K562 treated with DMSO at 1 percent for 4 hours (cell line): Measurements from ENCODE around the gene RDH12. TPM values are rescaled to one million over a fixed set of nuclear protein-coding genes. Genes with fewer than 3 reads are reported as not detected.

Experiments used
- total RNA-seq: library from RNA; unstranded; fragments of 300-600 nt; gene quantifications from 2 replicates; pipeline ENCODE4 v1.2.3, GENCODE V29; 2022; ENCODE audit not compliant: insufficient read depth

RDH12 gene
- not detected in 2 replicates for total RNA-seq

GRCh38 chr14:67701492-67701891 lies at the start of gene RDH12:
TSS of gene RDH12 (plus strand) at chr14:67701886. CDS start at chr14:67722643, 20,757 bp downstream.

DNA sequence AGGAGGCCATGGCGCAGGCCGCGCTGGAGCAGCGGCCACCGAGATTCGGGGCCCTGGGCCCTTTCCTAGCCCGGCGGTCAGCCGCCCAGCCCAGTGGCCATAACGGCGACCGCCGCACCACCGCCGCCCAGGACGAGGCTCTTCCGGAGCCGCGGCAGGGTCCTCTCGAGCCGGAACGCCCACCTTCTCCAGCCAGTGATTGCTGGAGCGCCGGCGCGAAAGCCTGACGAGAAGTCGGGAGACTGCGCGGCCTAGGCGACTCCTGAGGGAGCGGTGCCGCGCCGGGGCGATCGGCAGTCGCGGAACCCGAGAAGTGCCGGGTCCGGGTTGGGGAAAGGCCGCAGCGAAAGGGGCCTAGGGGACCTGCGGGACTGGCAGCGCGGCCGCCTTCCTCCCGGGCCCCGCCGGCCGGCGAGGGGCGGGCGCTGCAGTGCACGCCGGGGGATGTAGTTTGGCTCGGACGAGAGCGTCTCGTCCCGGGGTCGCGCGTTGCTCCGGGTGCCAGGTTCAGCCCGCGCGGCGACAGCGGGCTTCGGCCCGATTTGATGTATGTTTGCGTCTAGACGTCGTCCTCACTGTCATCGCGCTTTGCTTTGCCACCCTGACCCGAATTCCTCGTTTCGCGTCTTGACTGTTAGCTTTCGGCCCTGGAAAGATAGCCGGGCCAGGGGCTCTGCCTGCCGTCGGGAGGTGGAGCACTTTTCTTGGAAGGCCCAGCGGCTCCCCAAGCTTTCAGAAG lies 27.0 kb upstream of the RDH12 start, which contains the start of gene VTI1B:
TSS of gene VTI1B (minus strand) at position 153 of the 739 bp plus-strand sequence. CDS start at position 10, 143 bp downstream.

GRCh38 chr14:67695394-67695949 lies 6.2 kb upstream of the RDH12 start, which contains the start of gene RDH11:
TSS of gene RDH11 (minus strand) at chr14:67695764. CDS start at chr14:67695703, 61 bp downstream.

Other genes with a start within 250 kb of the RDH12 start
- not detected in 2 replicates for gene TMEM229B, start 213.2 kb upstream of the RDH12 start, total RNA-seq
- 1.5 and 2.2 TPM in 2 replicates for gene PLEKHH1, start 168.6 kb upstream of the RDH12 start, total RNA-seq
- 26.7 and 44.4 TPM in 2 replicates for gene PIGH, start 101.6 kb upstream of the RDH12 start, total RNA-seq
- 36.8 and 44.2 TPM in 2 replicates for gene ARG2, start 82.0 kb upstream of the RDH12 start, total RNA-seq
- 48.8 and 50.9 TPM in 2 replicates for gene VTI1B, start 27.3 kb upstream of the RDH12 start, total RNA-seq
- gene RDH11, start 6.1 kb upstream of the RDH12 start, total RNA-seq, result 30.4 and 54.0 TPM in 2 replicates
- 5.3 and 6.4 TPM in 2 replicates for gene ZFYVE26, start 114.7 kb downstream of the RDH12 start, total RNA-seq
- gene RAD51B, start 117.9 kb downstream of the RDH12 start, total RNA-seq, result 2.3 and 5.5 TPM in 2 replicates